Endothelial cell of umbilical vein (primary cell): ENCODE measurements around the gene GAS7. TPM values are rescaled to one million over a fixed set of nuclear protein-coding genes. Genes with fewer than 3 reads are reported as not detected.

Experiments
- BruUV-seq: library from RNA; stranded (reverse); fragments of 400-500 nt; replicated peaks from 2 replicates; lab custom pipeline; 2021; lab: Mats Ljungman, UMichigan
- CTCF ChIA-PET: fragments of 300-600, 350-600 bp; sonication (Branson Sonifier 250); formaldehyde crosslinking; loops from one replicate; lab custom pipeline; 2021; ENCODE audit warnings: antibody characterized with exemption, inconsistent platforms; lab: Charles Lee
- POLR2A ChIA-PET: fragments of 300-600, 350-600 bp; sonication (Branson Sonifier 250); formaldehyde crosslinking; loops from one replicate; lab custom pipeline; 2021; ENCODE audit warnings: antibody characterized with exemption, inconsistent platforms; lab: Charles Lee
- DNase-seq: peaks from one replicate; pipeline ENCODE4 v3.0.0-alpha.2; 2011; ENCODE audit warnings: low read depth, low spot score
- FAIRE-seq: peaks from 2 replicates; lab custom pipeline; 2011; peaks lifted over from hg19 to GRCh38; lab: Jason Lieb, UNC
- H2AFZ ChIP-seq: 2 replicates; pipeline ENCODE4 v1.6.0; 2012; ENCODE audit warnings: low read depth, low read length, control low read depth, inconsistent platforms
- H3K27ac ChIP-seq: 2 replicates; pipeline ENCODE4 v1.5.1; 2011; ENCODE audit warnings: low read depth, mild to moderate bottlenecking, control low read depth, low read length, moderate library complexity; ENCODE audit not compliant: insufficient read depth
- H3K27me3 ChIP-seq, 2 experiments: 2 replicates each; pipeline versions ENCODE4 v1.6.0 to v1.6.1; 2011; ENCODE audit warnings: low read length in 2 of 2, mixed read lengths in 1 of 2; ENCODE audit not compliant: control insufficient read depth in 2 of 2, insufficient read depth in 2 of 2
- H3K36me3 ChIP-seq, 2 experiments: 2 replicates in 1 of 2; 3 replicates in 1 of 2; pipeline ENCODE4 v1.5.1; 2011; ENCODE audit warnings: low read length in 2 of 2, mild to moderate bottlenecking in 1 of 2, moderate library complexity in 1 of 2; ENCODE audit not compliant: control insufficient read depth in 2 of 2, insufficient read depth in 2 of 2; ENCODE audit errors: extremely low read depth in 1 of 2
- H3K4me1 ChIP-seq: 3 replicates; pipeline ENCODE4 v1.5.1; 2011; ENCODE audit warnings: mild to moderate bottlenecking, low read length; ENCODE audit not compliant: control insufficient read depth, insufficient read depth; ENCODE audit errors: extremely low read depth
- H3K4me2 ChIP-seq: 2 replicates; pipeline ENCODE4 v1.6.1; 2011; ENCODE audit warnings: low read length, control low read depth, mixed read lengths; ENCODE audit not compliant: insufficient read depth
- H3K4me3 ChIP-seq, 3 experiments: fragments of 200-600 bp in 1 of 3; sonication (generic), shearing (Covaris generic) in 1 of 3; replicated peaks in 1 of 3; 2 replicates each; pipeline ENCODE4 v1.5.1; 2011 to 2016; ENCODE audit warnings: control low read depth in 3 of 3, low read length in 3 of 3, mild to moderate bottlenecking in 2 of 3, inconsistent platforms in 1 of 3, low read depth in 1 of 3, moderate library complexity in 1 of 3; ENCODE audit not compliant: insufficient read depth in 1 of 3
- H3K79me2 ChIP-seq: 2 replicates; pipeline ENCODE4 v1.6.0; 2012; ENCODE audit warnings: low read length, inconsistent platforms; ENCODE audit not compliant: control insufficient read depth, insufficient read depth
- H3K9ac ChIP-seq: replicated peaks from 2 replicates; pipeline ENCODE3; 2011; ENCODE audit warnings: low read length, control low read depth; ENCODE audit not compliant: insufficient read depth; ENCODE audit errors: extremely low read depth
- H3K9me1 ChIP-seq: replicated peaks from 3 replicates; pipeline ENCODE4 v1.6.0; 2011; ENCODE audit warnings: mild to moderate bottlenecking, low read length; ENCODE audit not compliant: control insufficient read depth, insufficient read depth; ENCODE audit errors: extremely low read depth
- H3K9me3 ChIP-seq: replicated peaks from 2 replicates; pipeline ENCODE4 v1.5.1; 2012; ENCODE audit warnings: low read length, inconsistent platforms; ENCODE audit not compliant: control insufficient read depth, insufficient read depth
- H4K20me1 ChIP-seq: replicated peaks from 2 replicates; pipeline ENCODE3; 2011; ENCODE audit warnings: mild to moderate bottlenecking, low read length; ENCODE audit not compliant: control insufficient read depth, insufficient read depth; ENCODE audit errors: extremely low read depth
- CTCF ChIP-seq, 2 donors: IDR thresholded peaks; 1 replicate in 1 of 2; 2 replicates in 1 of 2; pipeline ENCODE4 v1.5.1; 2011; ENCODE audit warnings: low read length in 2 of 2, mild to moderate bottlenecking in 2 of 2, moderate library complexity in 2 of 2, control low read depth in 1 of 2, inconsistent platforms in 1 of 2, low read depth in 1 of 2; ENCODE audit not compliant: insufficient read depth in 1 of 2; ENCODE audit errors: extremely low read depth in 1 of 2
- EZH2 ChIP-seq: IDR thresholded peaks from 2 replicates; pipeline ENCODE4 v1.6.1; 2012; ENCODE audit warnings: borderline replicate concordance, low read depth, mild to moderate bottlenecking, moderate library complexity, low read length, inconsistent platforms; ENCODE audit not compliant: severe bottlenecking
- FOS ChIP-seq: IDR thresholded peaks from 2 replicates; pipeline ENCODE4 v1.6.1; 2011; ENCODE audit warnings: mild to moderate bottlenecking, low read length, moderate library complexity, borderline replicate concordance; ENCODE audit not compliant: insufficient read depth
- GATA2 ChIP-seq: IDR thresholded peaks from 2 replicates; pipeline ENCODE4 v1.7.0; 2011; ENCODE audit warnings: low read depth, mild to moderate bottlenecking, moderate library complexity, mixed read lengths, low read length; ENCODE audit not compliant: insufficient read length, insufficient read depth
- JUN ChIP-seq: IDR thresholded peaks from 2 replicates; pipeline ENCODE4 v1.6.1; 2011; ENCODE audit warnings: borderline replicate concordance, low read depth; ENCODE audit not compliant: insufficient read length, insufficient read depth
- MYC ChIP-seq: IDR thresholded peaks from one replicate; pipeline ENCODE4 v1.6.1; 2011; ENCODE audit warnings: mild to moderate bottlenecking, low read depth, low read length
- POLR2A ChIP-seq: IDR thresholded peaks from 2 replicates; pipeline ENCODE4 v1.6.1; 2012; ENCODE audit warnings: low read depth, mild to moderate bottlenecking, control low read depth, low read length
- POLR2AphosphoS5 ChIP-seq: IDR thresholded peaks from 2 replicates; pipeline ENCODE4 v1.6.1; 2012; ENCODE audit warnings: low read depth, mild to moderate bottlenecking, control low read depth, low read length, moderate library complexity; ENCODE audit not compliant: insufficient read depth
- dilution Hi-C: fragments of 300-500 bp; cut with MboI; formaldehyde crosslinking; loops from one replicate; pipeline ENCODE4 v1.15.0; 2019; ENCODE audit warnings: low sequenced_read_pairs; ENCODE audit not compliant: extremely low pct_ligation_motif_present
- intact Hi-C: fragments of 100-400 bp; cut with micrococcal nuclease; formaldehyde crosslinking; loops from one replicate; pipeline ENCODE4 v1.10.0; 2022
- polyA plus RNA-seq, 4 experiments: library from polyadenylated mRNA; depleted of rRNA in 3 of 4; stranded (reverse) in 3 of 4; unstranded in 1 of 4; fragments of >200 nt; gene quantifications; 2 replicates each; pipeline versions ENCODE4 v1.2.1 to v1.2.3, GENCODE V29; 2011 to 2012; ENCODE audit warnings: missing spikeins in 1 of 4
- total RNA-seq: library from RNA; stranded (reverse); gene quantifications from 2 replicates; pipeline ENCODE4 v1.2.3, GENCODE V29; 2021
- TF ChIP-seq, protein P1 (sequence below): IDR thresholded peaks from 2 replicates; pipeline ENCODE4 v1.6.1; 2011; ENCODE audit not compliant: insufficient read depth, insufficient read length

The GAS7 gene
- total and polyA plus RNA-seq, 2 donors (not counting 3 experiments of a cell fraction or from before 2014, with no cell fraction given) = not detected

DNA sequence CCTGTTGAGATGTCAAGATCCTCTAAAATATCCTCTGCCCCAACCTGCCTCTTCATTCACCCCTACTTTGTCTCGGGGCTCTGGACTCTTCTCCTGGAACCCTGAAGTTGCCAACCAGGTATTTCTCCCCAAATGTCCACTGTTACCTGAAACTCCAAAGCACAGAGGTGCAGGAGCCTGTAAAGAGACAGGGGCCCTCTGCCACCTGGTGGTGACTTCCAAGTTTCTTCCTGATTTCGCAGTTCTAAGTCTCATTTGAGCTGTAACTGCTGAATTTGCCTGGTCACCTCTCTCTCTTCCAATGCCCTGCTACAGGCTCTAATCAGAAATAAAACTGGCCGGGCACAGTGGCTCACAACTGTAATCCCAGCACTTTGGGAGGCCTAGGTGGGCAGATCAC, 216.2 kb downstream of the GAS7 start:
- Histone ChIP-seq H3K9me1 (no peaks in the 10 kb centered on the region), H3K27me3 (no peaks in the 10 kb centered on the region), H3K36me3 (no peaks in the 10 kb centered on the region), H3K27ac (no peak overlapping the region), H3K4me2 (no peak overlapping the region), H3K4me3 (no peak overlapping the region), H2AFZ (no peak overlapping the region), H3K4me1 (no peaks in the 10 kb centered on the region), H3K9ac (no peak overlapping the region), H3K79me2 (no peaks in the 10 kb centered on the region), H3K9me3 (no peaks in the 10 kb centered on the region), H4K20me1 (no peaks in the 10 kb centered on the region)
- FAIRE-seq (no peak), DNase-seq (no peak)
- ChIA-PET CTCF (no interaction called here), POLR2A (no interaction called here)
- intact Hi-C loops (no loop called here), dilution Hi-C loops (no loop called here)
- BruUV-seq = no TSS peak
- TF ChIP-seq POLR2A (no peak), CTCF (IDR thresholded peaks at IDR 0.05; ENCODE audit: extremely low read depth in 1 of 2, insufficient read depth in 1 of 2, low read depth in 1 of 2, low read length in 2 of 2) (no peak), MYC (no peak), JUN (no peak), FOS (no peak), EZH2 (no peak), POLR2AphosphoS5 (no peak), GATA2 (no peak)
- TF ChIP-seq, protein P1, sequence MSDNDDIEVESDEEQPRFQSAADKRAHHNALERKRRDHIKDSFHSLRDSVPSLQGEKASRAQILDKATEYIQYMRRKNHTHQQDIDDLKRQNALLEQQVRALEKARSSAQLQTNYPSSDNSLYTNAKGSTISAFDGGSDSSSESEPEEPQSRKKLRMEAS = no peak
